ENCODE measurements around the gene ABCG1. TPM values are rescaled to one million over a fixed set of nuclear protein-coding genes. Genes with fewer than 3 reads are reported as not detected.

ABCG1 gene
- total RNA-seq, 3 donors from 2014 or later = 0.79 to 1.8 (median 1.7) TPM

DNA sequence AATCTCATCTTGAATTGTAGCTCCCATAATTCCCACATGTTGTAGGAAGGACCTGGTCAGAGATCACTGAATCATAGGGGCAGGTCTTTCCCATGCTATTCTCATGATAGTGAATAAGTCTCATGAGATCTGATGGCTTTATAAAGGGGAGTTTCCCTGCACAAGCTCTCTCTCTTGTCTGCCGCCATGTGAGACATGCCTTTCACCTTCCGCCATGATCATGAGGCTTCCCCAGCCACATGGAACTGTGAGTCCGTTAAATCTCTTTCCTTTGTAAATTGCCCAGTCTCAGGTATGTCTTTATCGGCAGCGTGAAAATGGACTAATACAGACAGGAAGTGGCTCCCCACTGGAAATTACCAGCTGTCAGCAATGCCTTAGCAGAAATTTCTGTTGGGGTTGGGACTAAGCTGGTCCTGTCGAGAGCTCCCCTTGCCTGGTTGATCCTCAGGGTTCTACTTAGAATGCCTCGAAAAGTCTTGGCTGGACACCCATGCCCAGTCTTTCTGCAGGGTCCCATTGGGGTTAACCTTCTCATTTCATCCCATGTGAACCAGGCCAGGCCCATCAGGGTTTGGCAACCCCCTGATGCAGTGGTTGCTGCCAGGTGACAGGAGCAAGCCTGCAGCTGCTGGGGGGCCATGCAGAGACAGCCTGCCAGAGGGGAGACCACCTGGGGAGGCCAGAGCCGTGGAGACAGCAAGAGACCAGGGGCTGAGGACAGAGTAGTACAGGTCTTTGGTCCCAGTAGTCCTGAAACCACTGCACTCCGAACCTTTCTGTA, 2.8 kb upstream of the ABCG1 start:
- DNase-seq (no peak), ATAC-seq (no peak)
- Mint-ChIP-seq H3K36me3 (ENCODE audit: insufficient read depth) (no peaks in the 10 kb centered on the region), H3K27me3 (ENCODE audit: low read depth) (no peaks in the 10 kb centered on the region), H3K4me3 (no peak overlapping the region), H3K4me1 (ENCODE audit: low read depth) (peaks cover 8% of the 10 kb centered on the region), H3K9me3 (peaks cover 5% of the 10 kb centered on the region)

DNA sequence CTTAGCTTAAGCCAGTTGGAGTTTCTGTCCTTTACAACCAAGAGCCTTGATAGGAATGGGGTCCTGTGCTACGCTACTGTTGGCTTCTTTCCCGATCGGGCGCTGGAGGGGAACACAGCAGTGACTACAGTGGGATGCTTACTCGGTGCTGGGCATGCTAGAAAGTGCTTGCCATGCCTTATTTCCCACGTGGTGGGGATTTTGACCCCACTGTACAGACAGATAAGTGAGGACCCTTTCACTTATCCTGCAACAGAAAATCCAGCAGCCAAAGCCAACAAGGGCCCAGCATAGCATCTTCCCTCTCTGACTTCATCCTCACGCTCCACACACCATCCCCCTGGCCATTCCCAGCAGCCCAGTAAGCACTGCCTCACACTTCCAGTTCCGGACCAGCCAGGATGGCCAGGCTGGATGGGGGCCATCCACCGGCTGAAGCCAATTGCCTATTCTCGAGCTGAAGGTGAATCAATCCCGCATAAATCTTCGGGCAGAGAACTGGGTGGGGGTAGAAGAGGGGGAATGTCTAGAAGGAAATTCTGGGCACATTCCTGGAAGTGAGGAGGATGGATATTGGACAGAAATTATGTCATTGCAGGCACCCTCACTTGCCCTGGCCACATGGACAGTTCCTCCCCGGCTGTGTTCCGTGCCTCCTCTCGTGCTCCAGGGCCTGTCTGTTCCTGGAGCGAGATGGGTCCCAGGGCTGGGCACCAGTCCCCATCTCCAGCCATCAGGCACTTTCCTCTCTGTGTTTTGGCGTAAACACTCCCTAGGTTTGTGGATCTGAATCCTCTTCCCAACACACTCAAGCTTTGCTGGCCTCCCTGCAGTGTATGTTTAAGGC, 2.0 kb upstream of the ABCG1 start:
- Mint-ChIP-seq H3K9me3 (peaks cover 5% of the 10 kb centered on the region), H3K36me3 (ENCODE audit: insufficient read depth) (peaks cover 2% of the 10 kb centered on the region), H3K4me1 (ENCODE audit: low read depth) (peaks cover 16% of the 10 kb centered on the region), H3K27me3 (ENCODE audit: low read depth) (no peaks in the 10 kb centered on the region), H3K4me3 (no peak overlapping the region)
- ATAC-seq (no peak), DNase-seq (no peak)

DNA sequence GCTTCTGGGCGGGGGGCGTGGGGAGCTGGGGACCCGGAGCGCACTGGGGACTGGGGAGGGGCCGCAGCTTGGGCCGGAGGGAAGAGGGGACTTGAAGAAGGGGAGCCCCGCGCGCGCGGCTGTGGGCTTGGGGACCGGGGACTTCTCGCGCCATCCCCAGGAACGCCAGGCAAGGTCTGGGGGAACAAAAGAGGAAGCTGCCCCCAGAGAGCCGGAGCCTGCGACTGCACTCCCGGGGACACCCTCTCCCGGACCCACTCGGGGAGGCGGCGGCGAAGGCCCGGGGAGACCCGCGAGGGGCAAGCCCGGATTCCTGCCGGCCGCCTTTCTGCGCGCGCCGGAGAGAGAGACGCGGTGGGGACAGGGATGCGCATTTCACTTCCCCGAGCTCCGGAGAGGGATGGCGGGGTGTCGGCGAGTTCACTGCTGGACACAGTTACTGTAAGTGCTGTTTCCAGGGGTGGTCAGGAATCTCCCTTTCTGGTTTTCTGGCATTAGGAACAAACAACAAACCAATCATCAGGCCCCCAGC, 732 bp downstream of the ABCG1 start:
- DNase-seq (no peak), ATAC-seq (peak; percentile 34 to 40)
- H3K36me3 Mint-ChIP-seq (ENCODE audit: insufficient read depth) = peaks cover 3% of the 10 kb centered on the region
- H3K4me3 Mint-ChIP-seq = peak overlapping the region; percentile 93
- H3K4me1 Mint-ChIP-seq (ENCODE audit: low read depth) = peaks cover 25% of the 10 kb centered on the region
- H3K9me3 Mint-ChIP-seq = peaks cover 5% of the 10 kb centered on the region
- no peaks in the 10 kb centered on the region for H3K27me3 Mint-ChIP-seq (ENCODE audit: low read depth)

DNA sequence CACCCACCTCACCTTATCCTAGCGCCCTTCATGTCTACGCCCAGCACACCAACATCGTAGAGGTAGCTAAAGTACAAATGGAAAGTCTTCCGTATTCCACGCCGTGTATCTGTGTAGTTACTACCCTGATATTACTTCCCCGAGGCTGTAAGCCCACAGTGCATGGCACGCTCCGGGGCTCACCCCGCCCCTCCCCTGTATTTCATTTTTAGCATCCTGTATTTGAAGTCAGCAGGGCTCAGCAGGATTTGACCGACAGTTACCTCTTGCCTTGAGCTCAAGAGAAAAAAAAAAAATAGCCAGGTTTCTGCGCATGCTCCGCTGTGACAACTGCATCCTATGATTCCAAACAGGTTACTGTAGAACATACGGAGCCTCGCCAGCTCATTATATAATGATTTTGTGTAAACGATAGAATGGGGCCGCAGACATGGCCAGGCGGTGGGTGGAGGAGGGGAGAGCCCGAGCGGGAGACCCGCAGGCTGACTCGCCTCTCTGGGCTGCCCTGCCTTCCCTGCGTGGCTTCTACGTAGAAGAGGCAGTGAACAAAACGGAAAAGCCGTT, 1.3 kb downstream of the ABCG1 start:
- ATAC-seq (peak; percentile 60 to 61), DNase-seq (peak; percentile 49)
- Mint-ChIP-seq H3K4me3 (peak overlapping the region; percentile 93), H3K9me3 (peaks cover 5% of the 10 kb centered on the region), H3K36me3 (ENCODE audit: insufficient read depth) (peaks cover 3% of the 10 kb centered on the region), H3K27me3 (ENCODE audit: low read depth) (no peaks in the 10 kb centered on the region), H3K4me1 (ENCODE audit: low read depth) (peaks cover 25% of the 10 kb centered on the region)

DNA sequence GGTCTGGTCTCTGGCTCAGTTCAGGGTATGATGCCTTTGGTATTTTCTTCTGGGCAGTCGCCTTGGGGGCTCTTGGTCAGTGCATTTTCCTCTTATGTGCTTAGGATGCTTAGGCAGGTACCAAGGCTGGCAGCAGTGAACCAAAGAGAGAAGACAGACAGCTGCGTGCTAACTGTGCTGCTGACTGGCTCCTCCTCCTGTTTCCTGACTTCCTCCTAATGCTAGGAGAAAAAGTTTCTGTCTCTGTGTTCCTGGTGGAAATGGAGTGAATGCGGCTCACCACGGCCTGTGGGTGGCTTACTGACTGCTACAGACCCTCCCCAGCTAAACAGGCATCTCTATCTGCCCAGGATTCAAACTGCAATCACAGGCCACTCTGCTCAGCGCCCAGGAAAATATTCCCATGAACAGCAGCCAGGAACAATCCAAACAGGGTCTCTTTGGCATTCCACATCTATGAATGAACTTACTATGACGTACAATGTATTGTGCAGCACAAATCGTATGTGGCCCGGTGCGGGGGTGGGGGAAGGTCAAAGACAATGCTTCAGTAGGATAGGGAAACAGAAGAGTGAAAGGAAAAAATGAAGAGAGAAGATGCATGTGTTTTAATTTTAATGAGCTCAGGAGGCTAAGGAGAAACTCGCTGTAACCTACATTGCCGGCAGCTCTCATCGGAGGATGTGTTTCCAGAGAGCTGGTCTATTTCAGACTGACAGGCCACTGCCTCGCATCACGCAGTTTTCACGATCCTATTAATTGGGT, 2.8 kb downstream of the ABCG1 start:
- no peaks in the 10 kb centered on the region for H3K9me3 Mint-ChIP-seq
- no peak overlapping the region for H3K4me3 Mint-ChIP-seq
- DNase-seq (no peak), ATAC-seq (no peak)
- peaks cover 12% of the 10 kb centered on the region for H3K36me3 Mint-ChIP-seq (ENCODE audit: insufficient read depth)
- H3K27me3 Mint-ChIP-seq (ENCODE audit: low read depth) = no peaks in the 10 kb centered on the region
- H3K4me1 Mint-ChIP-seq (ENCODE audit: low read depth) = peaks cover 33% of the 10 kb centered on the region

DNA sequence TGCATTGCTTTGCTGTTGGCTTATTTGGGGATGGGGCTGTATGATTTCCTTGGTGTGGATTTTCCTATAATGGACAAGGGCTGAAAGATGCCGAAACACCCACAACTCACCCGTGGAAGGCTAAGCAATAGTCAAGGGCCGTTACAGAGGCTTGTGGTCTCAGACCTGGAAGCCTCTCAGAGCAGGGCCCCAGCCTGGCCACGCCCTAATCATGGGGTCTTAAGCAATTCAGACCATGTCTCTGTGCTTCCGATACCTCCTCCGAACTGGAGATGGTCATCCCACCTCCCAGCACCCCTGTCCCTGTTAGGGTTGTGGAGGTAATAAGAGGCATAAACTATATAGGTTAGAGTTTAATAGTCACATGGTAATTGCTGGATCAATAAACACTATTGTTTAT, 3.4 kb downstream of the ABCG1 start:
- H3K4me1 Mint-ChIP-seq (ENCODE audit: low read depth) = peaks cover 37% of the 10 kb centered on the region

DNA sequence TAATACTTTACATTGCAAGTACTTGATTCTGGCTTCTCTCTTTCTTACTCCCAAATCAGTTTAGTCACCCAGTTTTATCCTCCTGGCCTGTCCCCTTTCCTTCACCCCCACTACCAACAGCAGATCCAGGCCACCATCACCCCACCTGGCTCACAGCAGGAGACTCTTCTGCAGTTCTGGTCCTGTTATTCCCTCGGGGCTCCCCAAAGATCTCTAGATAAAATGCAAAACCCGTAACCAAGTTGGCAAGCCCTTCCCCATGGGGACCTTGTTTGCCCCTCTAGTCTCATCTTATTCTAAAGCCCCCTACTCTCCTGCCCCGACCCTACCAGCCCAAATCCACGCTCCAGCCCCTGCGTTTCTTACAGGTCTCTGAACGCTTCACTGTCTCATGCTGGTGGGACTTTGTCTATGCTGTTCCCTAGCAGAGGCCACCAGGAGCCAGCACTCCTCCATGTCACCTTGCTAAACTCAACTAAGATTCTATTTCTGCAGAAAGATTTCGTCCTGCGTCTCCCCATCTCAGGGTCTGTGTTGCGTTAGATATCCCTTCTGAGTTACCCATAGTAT, 4.0 kb downstream of the ABCG1 start:
- DNase-seq = no peak
- H3K4me3 Mint-ChIP-seq = no peak overlapping the region
- ATAC-seq = no peak
- peaks cover 42% of the 10 kb centered on the region for H3K4me1 Mint-ChIP-seq (ENCODE audit: low read depth)
- H3K9me3 Mint-ChIP-seq = no peaks in the 10 kb centered on the region
- H3K36me3 Mint-ChIP-seq (ENCODE audit: insufficient read depth) = peaks cover 18% of the 10 kb centered on the region
- no peaks in the 10 kb centered on the region for H3K27me3 Mint-ChIP-seq (ENCODE audit: low read depth)

More for the DNA sequence above, 3.4 kb downstream of the ABCG1 start:
- Mint-ChIP-seq H3K9me3 (no peaks in the 10 kb centered on the region), H3K36me3 (ENCODE audit: insufficient read depth) (peaks cover 16% of the 10 kb centered on the region), H3K27me3 (ENCODE audit: low read depth) (no peaks in the 10 kb centered on the region), H3K4me3 (no peak overlapping the region)
- no peak for DNase-seq
- ATAC-seq = no peak

DNA sequence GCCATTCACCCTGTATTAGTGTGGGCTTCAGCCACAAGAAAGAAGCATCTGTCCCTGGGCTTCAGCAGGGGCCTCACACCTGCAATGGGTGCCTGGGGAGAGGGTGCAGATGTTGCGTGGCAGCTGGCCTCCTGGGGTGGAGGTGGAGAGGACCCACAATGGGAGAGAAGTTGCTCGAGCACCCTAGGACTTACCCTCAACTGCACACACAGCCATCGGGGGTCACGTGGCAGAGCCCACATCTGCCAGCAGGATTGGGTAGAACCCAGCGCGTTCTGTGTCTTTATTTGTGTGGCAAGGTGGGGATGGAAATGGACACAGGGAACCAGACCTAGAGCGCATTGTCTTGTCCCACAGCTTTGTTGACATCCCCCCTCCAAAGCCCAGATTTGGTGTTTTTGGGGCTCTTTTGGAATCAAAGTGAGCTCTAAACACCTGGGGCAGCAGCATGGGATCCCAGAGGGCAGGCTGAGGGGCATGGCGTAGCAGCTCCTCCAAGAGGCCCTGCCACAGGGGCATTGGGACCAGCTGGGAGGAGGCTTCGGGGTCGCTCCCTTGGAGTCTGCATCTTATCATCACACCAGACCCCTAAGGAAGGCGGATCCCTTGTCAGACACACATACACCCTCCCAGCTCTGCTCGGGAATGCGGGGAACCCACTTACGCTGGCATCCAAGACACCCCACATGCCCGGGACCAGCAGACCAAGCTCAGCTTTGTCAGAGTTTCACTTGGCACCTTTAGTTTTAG, 5.1 kb downstream of the ABCG1 start:
- Mint-ChIP-seq H3K9me3 (no peaks in the 10 kb centered on the region), H3K36me3 (ENCODE audit: insufficient read depth) (peaks cover 18% of the 10 kb centered on the region)
- DNase-seq = no peak

DNA sequence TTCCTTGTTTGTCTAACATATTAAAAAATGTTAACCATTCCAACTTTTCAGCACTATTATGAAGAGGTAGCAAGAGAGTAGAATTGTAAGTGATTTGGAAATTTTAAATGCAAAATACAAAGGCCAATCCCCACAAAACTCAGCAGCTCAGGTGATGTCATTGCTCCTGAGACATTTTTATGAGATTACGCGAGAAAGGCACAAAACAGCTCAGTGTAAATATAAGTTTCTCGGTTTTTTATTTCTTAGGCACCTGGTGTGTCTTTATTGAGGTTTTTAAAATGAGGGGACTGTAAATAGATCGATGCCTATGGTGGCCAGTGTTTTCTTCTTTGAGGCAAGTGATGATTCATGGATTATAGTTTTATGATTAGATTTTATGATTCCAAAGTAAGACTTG, 6.1 kb downstream of the ABCG1 start:
- DNase-seq = no peak
- peaks cover 62% of the 10 kb centered on the region for H3K4me1 Mint-ChIP-seq (ENCODE audit: low read depth)

More for the DNA sequence above, 5.1 kb downstream of the ABCG1 start:
- no peak overlapping the region for H3K4me3 Mint-ChIP-seq
- peaks cover 53% of the 10 kb centered on the region for H3K4me1 Mint-ChIP-seq (ENCODE audit: low read depth)
- H3K27me3 Mint-ChIP-seq (ENCODE audit: low read depth) = no peaks in the 10 kb centered on the region
- ATAC-seq = no peak

DNA sequence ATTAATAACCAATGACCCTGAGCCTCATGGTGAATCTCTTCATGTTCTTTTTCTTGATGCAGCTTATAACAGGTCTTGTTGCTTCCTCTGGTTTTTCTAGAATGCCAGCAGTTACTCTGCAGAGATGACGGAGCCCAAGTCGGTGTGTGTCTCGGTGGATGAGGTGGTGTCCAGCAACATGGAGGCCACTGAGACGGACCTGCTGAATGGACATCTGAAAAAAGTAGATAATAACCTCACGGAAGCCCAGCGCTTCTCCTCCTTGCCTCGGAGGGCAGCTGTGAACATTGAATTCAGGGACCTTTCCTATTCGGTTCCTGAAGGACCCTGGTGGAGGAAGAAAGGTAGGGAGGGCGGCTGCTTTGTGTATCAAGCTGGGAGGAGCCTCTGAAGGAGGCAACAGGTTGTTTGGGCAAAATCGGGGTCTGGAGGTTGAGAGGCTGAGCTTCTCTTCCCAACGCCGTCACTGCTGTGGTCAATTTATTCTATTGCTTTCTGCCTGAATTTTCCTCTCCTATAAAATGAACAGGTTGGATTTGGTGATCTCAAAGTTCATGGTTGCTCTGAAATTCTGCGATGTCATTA, 6.7 kb downstream of the ABCG1 start:
- Mint-ChIP-seq H3K36me3 (ENCODE audit: insufficient read depth) (peaks cover 18% of the 10 kb centered on the region), H3K27me3 (ENCODE audit: low read depth) (no peaks in the 10 kb centered on the region)

More for the DNA sequence above, 6.1 kb downstream of the ABCG1 start:
- H3K9me3 Mint-ChIP-seq = no peaks in the 10 kb centered on the region
- no peak overlapping the region for H3K4me3 Mint-ChIP-seq
- H3K36me3 Mint-ChIP-seq (ENCODE audit: insufficient read depth) = peaks cover 18% of the 10 kb centered on the region
- no peaks in the 10 kb centered on the region for H3K27me3 Mint-ChIP-seq (ENCODE audit: low read depth)
- ATAC-seq = no peak

DNA sequence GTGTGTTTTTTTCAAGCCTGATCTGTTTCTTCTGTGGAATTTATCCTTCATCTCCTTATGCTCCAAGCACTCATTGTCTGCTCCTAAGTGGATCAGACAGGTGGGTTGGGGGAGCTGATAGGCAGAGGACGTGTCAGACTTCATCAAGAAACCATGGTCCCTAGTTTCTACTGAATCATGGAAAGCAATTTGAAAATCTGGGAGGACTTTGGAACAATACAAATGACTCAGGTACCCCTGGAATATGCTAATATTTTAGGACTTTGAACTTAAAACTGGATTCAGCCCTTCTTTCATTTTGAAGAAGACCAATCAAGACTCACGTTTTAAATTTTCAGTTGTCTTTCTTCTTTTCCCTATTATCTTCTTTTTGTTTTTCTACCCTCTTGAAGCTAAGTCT, 7.7 kb downstream of the ABCG1 start:
- H3K36me3 Mint-ChIP-seq (ENCODE audit: insufficient read depth) = peaks cover 18% of the 10 kb centered on the region
- ATAC-seq = no peak
- no peaks in the 10 kb centered on the region for H3K9me3 Mint-ChIP-seq

More for the DNA sequence above, 6.7 kb downstream of the ABCG1 start:
- DNase-seq (no peak), ATAC-seq (no peak)
- H3K9me3 Mint-ChIP-seq = no peaks in the 10 kb centered on the region
- no peak overlapping the region for H3K4me3 Mint-ChIP-seq
- H3K4me1 Mint-ChIP-seq (ENCODE audit: low read depth) = peaks cover 60% of the 10 kb centered on the region

DNA sequence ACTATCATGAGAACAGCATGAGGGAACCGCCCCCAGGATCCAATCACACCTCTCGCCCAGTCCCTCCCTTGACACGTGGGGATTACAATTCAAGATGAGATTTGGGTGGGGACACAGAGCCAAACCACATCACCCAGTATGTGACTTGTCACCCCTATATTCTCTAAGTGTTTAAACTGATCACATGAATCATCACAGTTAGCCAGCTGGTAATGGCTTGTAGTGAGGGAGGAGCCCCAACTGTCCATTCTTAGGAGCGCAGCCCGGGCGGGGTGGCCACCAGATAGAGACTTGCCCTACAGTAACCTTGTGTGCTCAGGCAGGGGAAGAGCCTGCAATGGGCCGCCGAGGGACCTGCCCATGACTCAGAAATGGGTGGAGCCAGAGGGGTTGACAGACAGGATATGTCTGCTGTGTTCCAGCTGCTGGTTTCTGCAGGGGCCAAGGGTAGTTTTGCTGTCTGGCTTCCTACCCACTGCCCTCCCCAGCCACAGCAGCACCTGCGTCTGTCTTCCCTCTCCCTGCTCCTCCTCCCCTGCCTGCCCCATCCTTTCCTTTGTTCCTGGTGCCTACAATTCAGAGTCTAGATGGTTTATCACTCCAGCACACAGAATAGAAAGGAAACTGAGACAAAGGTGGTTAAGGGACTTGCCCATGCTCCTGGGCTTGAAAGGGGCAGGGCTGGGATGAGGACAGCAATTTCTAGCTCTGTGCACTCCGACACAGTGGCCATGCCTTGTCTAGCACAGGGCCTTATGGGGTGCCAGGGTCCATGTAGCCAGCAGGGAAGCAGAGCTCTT, 9.2 kb downstream of the ABCG1 start:
- DNase-seq (peak; percentile 88), ATAC-seq (peak; percentile 99)
- Mint-ChIP-seq H3K4me3 (peak overlapping the region; percentile 30), H3K9me3 (no peaks in the 10 kb centered on the region), H3K36me3 (ENCODE audit: insufficient read depth) (peaks cover 15% of the 10 kb centered on the region), H3K27me3 (ENCODE audit: low read depth) (no peaks in the 10 kb centered on the region), H3K4me1 (ENCODE audit: low read depth) (peaks cover 70% of the 10 kb centered on the region)

More for the DNA sequence above, 7.7 kb downstream of the ABCG1 start:
- H3K4me3 Mint-ChIP-seq = no peak overlapping the region
- no peak for DNase-seq
- H3K27me3 Mint-ChIP-seq (ENCODE audit: low read depth) = no peaks in the 10 kb centered on the region
- peaks cover 63% of the 10 kb centered on the region for H3K4me1 Mint-ChIP-seq (ENCODE audit: low read depth)
